Panc1 (cell line): ENCODE results near the gene LONP1. TPM values are rescaled to one million over a fixed set of nuclear protein-coding genes. Genes with fewer than 3 reads are reported as not detected.

Experiments
- ATAC-seq: fragments of 200-7000 bp; cut with Tn5 transposase; 2 replicates; pipeline ENCODE4 v1.9.1; 2020; ENCODE audit warnings: mild to moderate bottlenecking, moderate library complexity
- BruUV-seq: library from RNA; stranded (reverse); fragments of 400-500 nt; replicated peaks from 2 replicates; lab custom pipeline; 2021; lab: Mats Ljungman, UMichigan
- CTCF ChIA-PET: fragments of 300-600 bp; sonication (Branson Sonifier 250); formaldehyde crosslinking; loops from one replicate; lab custom pipeline; 2022; ENCODE audit warnings: antibody characterized with exemption; lab: Charles Lee
- POLR2A ChIA-PET: fragments of 300-600 bp; sonication (Branson Sonifier 250); formaldehyde crosslinking; loops from one replicate; lab custom pipeline; 2022; ENCODE audit warnings: antibody characterized with exemption; lab: Charles Lee
- DNase-seq: peaks from one replicate; pipeline ENCODE4 v3.0.0-alpha.2; 2010; ENCODE audit warnings: low read depth, low spot score
- H3K27ac ChIP-seq: 2 replicates; pipeline ENCODE4 v1.5.1; 2011; ENCODE audit warnings: mild to moderate bottlenecking, low read length, inconsistent platforms
- H3K27me3 ChIP-seq: fragments of 200-500 bp; sonication (Bioruptor generic); 2 replicates; pipeline ENCODE4 v1.6.0; 2014; ENCODE audit warnings: low read length, inconsistent platforms; ENCODE audit not compliant: control insufficient read depth, insufficient read depth
- H3K36me3 ChIP-seq: fragments of 200-500 bp; sonication (Bioruptor generic); 2 replicates; pipeline ENCODE4 v1.5.1; 2014; ENCODE audit warnings: inconsistent platforms, mild to moderate bottlenecking, low read length, moderate library complexity; ENCODE audit not compliant: control insufficient read depth, insufficient read depth
- H3K4me1 ChIP-seq: 2 replicates; pipeline ENCODE4 v1.5.1; 2011; ENCODE audit warnings: inconsistent platforms, mild to moderate bottlenecking, low read length, moderate library complexity; ENCODE audit not compliant: control insufficient read depth, insufficient read depth
- H3K4me3 ChIP-seq, 2 experiments: 2 replicates each; pipeline ENCODE4 v1.5.1; 2011 to 2012; ENCODE audit warnings: low read depth in 2 of 2, low read length in 2 of 2, mild to moderate bottlenecking in 2 of 2, inconsistent platforms in 1 of 2, moderate library complexity in 1 of 2
- H3K9me3 ChIP-seq: fragments of 200-500 bp; sonication (Bioruptor generic); 2 replicates; pipeline ENCODE4 v1.5.1; 2014; ENCODE audit warnings: low read depth, mild to moderate bottlenecking, inconsistent platforms, low read length, moderate library complexity; ENCODE audit not compliant: control insufficient read depth, insufficient read depth
- CTCF ChIP-seq: fragments of 450-650 bp; IDR thresholded peaks from 2 replicates; pipeline ENCODE4 v1.5.1; 2017; ENCODE audit warnings: mild to moderate bottlenecking
- POLR2AphosphoS5 ChIP-seq: IDR thresholded peaks from 2 replicates; pipeline ENCODE4 v1.6.1; 2012; ENCODE audit warnings: mild to moderate bottlenecking, low read depth, low read length, moderate library complexity
- REST ChIP-seq, 2 experiments: IDR thresholded peaks; 2 replicates each; pipeline ENCODE4 v1.6.1; 2011 to 2012; ENCODE audit warnings: low read depth in 2 of 2, control low read depth in 1 of 2, low read length in 1 of 2, mild to moderate bottlenecking in 1 of 2, moderate library complexity in 1 of 2; ENCODE audit not compliant: insufficient read depth in 1 of 2
- SIN3A ChIP-seq: IDR thresholded peaks from 2 replicates; pipeline ENCODE4 v1.6.1; 2012; ENCODE audit warnings: low read depth, mild to moderate bottlenecking, low read length, moderate library complexity, borderline replicate concordance; ENCODE audit not compliant: insufficient read depth
- TCF7L2 ChIP-seq: IDR thresholded peaks from 2 replicates; pipeline ENCODE4 v1.6.1; 2011; ENCODE audit warnings: mild to moderate bottlenecking, low read depth, low read length, inconsistent platforms
- in situ Hi-C: cut with HindIII; loops from 2 replicates; pipeline ENCODE4 v1.10.0; 2016; ENCODE audit warnings: low sequenced_read_pairs, low pct_unique_long_range_greater_than_20kb
- intact Hi-C: fragments of 100-400 bp; cut with micrococcal nuclease; formaldehyde crosslinking; loops from one replicate; pipeline ENCODE4 v1.10.0; 2022; ENCODE audit not compliant: unreplicated experiment
- total RNA-seq: library from RNA; stranded (reverse); gene quantifications from one replicate; pipeline ENCODE4 v1.2.1, GENCODE V29; 2021; ENCODE audit not compliant: unreplicated experiment

LONP1 gene
- total RNA-seq, 1 experiment from 2014 or later: 93.0 TPM

DNA sequence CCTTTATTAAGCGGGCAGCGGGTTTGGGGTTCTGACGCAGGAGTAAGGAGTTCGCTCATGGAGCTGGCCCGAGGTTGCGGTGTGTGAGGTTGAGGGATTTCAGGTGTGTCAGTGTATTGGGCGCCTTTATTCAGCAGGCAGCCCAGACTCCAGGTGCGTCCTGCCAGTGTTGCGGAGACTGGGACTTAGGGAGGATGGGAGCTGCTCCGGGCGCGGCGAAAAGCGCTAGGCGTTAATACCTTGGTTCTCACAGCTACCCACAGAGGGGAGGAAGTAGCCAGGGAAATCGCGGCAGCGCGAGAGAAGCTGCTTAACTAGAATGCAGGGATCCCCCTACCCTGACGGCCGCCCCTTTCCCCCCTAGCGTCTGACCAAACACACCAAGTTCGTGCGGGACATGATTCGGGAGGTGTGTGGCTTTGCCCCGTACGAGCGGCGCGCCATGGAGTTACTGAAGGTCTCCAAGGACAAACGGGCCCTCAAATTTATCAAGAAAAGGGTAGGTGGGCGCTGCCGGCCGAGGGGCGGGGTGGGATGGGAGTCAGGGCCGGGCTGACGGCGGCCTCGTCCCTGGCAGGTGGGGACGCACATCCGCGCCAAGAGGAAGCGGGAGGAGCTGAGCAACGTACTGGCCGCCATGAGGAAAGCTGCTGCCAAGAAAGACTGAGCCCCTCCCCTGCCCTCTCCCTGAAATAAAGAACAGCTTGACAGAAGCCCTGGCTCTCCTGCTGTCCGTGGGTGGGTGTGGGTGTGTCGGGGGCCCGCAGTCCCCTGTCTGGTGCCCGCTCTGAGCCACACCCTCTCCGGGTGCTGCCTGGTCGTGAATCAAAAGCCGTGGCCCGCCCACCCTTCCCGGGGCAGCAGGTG, 28.8 kb downstream of the LONP1 start:
- H3K36me3 ChIP-seq: peaks cover 7% of the 10 kb centered on the region; the same call in 1 of the 2 replicates
- no peaks in the 10 kb centered on the region for H3K9me3 ChIP-seq
- intact Hi-C loops: loop anchor here (10.0 kb wide), 1 partner anchor 104 kb away; the partner anchor contains the start of gene DUS3L
- peak overlapping the region; percentile 82 to 89 for H3K4me3 ChIP-seq
- H3K4me1 ChIP-seq: peaks cover 12% of the 10 kb centered on the region
- POLR2A ChIA-PET: interaction anchor here (0.6 kb wide), 2 partner anchors 32 to 97 kb away, joined by 3 to 7 read pairs; no protein-coding TSS in a partner anchor
- in situ Hi-C loops: no loop called here
- BruUV-seq: TSS peak; percentile 97
- H3K27me3 ChIP-seq: no peaks in the 10 kb centered on the region
- TF ChIP-seq SIN3A (peak; percentile 57; the same call in 1 of the 2 replicates), CTCF (no peak), REST (IDR thresholded peaks at IDR 0.05; ENCODE audit: insufficient read depth in 1 of 2, low read depth in 2 of 2, low read length in 1 of 2) (no peak), POLR2AphosphoS5 (no peak; the same call in 1 of the 2 replicates), TCF7L2 (no peak)
- no peak for DNase-seq
- 0 out of 2 replicates have a peak, but pooled peaks have one; percentile 1 for ATAC-seq
- CTCF ChIA-PET: interaction anchor here (0.7 kb wide), 1 partner anchor 102 kb away, joined by 5 read pairs; no protein-coding TSS in a partner anchor
- H3K27ac ChIP-seq: peak overlapping the region; percentile 90

- ATAC-seq (peak; percentile 62), DNase-seq (peak; percentile 83)
- no peaks in the 10 kb centered on the region for H3K27me3 ChIP-seq
- ChIA-PET POLR2A (interaction anchor here (0.7 kb wide), 1 partner anchor 421 kb away, joined by 4 read pairs; no protein-coding TSS in a partner anchor), CTCF (interaction anchor here (0.7 kb wide), 1 partner anchor 103 kb away, joined by 5 read pairs; no protein-coding TSS in a partner anchor)
- H3K9me3 ChIP-seq: no peaks in the 10 kb centered on the region
- in situ Hi-C loops: no loop called here
- BruUV-seq: no TSS peak
- peak within 1 kb of the TSS; percentile 82 to 89 for H3K4me3 ChIP-seq
- peaks cover 12% of the 10 kb centered on the region for H3K4me1 ChIP-seq
- intact Hi-C loops: loop anchor here (10.0 kb wide), 1 partner anchor 104 kb away; the partner anchor contains the start of gene DUS3L
- TF ChIP-seq TCF7L2: no peak
- TF ChIP-seq REST (IDR thresholded peaks at IDR 0.05; ENCODE audit: insufficient read depth in 1 of 2, low read depth in 2 of 2, low read length in 1 of 2): no peak
- TF ChIP-seq POLR2AphosphoS5: peak; percentile 98
- peak; percentile 74; the same call in 1 of the 2 replicates for TF ChIP-seq SIN3A
- TF ChIP-seq CTCF: peak; percentile 92
- H3K36me3 ChIP-seq: peaks cover 7% of the 10 kb centered on the region; the same call in 1 of the 2 replicates
- H3K27ac ChIP-seq: peak within 1 kb of the TSS; percentile 90
These were observed 29.6 kb downstream of the LONP1 start, which contains the start of gene RPL36 for GRCh38 chr19:5690125-5690954. TSS of gene RPL36 (plus strand) at chr19:5690295. CDS start at chr19:5690508, 213 bp downstream.
